SK-N-SH (cell line): Measurements from ENCODE around the gene BTLA. TPM values are rescaled to one million over a fixed set of nuclear protein-coding genes. Genes with fewer than 3 reads are reported as not detected.

Experiments
- polyA plus RNA-seq, 3 experiments: library from polyadenylated mRNA; depleted of rRNA; stranded (reverse); fragments of >200 nt; gene quantifications; 2 replicates each; pipeline ENCODE4 v1.2.3, GENCODE V29; 2012

Gene BTLA
- polyA plus RNA-seq, 1 of the 3 experiments (the other 2 are of a cell fraction): not detected

Other genes starting within 250 kb of the BTLA start
- not detected in 2 replicates for gene SLC9C1, start 205.3 kb downstream of the BTLA start, polyA plus RNA-seq (2012; rRNA removed)
- gene CD200, start 166.3 kb downstream of the BTLA start, polyA plus RNA-seq (2012; rRNA removed): 1.0 and 1.1 TPM in 2 replicates
- 38.8 and 39.7 TPM in 2 replicates for gene ATG3, start 62.5 kb upstream of the BTLA start, polyA plus RNA-seq (2012; rRNA removed)
- gene SLC35A5, start 62.6 kb upstream of the BTLA start, polyA plus RNA-seq (2012; rRNA removed): 16.0 and 23.2 TPM in 2 replicates
- gene CCDC80, start 141.7 kb upstream of the BTLA start, polyA plus RNA-seq (2012; rRNA removed): 83.4 and 103 TPM in 2 replicates